ACC112 (cell line): ENCODE results near the gene PCGF1.
"Not testable (repeated sequence)": the region's sequence is repeated elsewhere in the genome, so short reads cannot be mapped to it uniquely, and the experiment has no call there.

ENCODE experiments used
- H2AFZ ChIP-seq: fragments of 200-600 bp; sonication (generic); one replicate; pipeline ENCODE4 v1.6.0; 2017; ENCODE audit warnings: antibody characterized with exemption, low read length; ENCODE audit not compliant: unreplicated experiment
- H3K27ac ChIP-seq: fragments of 200-600 bp; sonication (generic); 2 replicates; pipeline ENCODE4 v1.5.1; 2014; ENCODE audit warnings: low read depth, mild to moderate bottlenecking, antibody characterized with exemption, low read length, moderate library complexity
- H3K27me3 ChIP-seq: fragments of 200-600 bp; sonication (generic); 2 replicates; pipeline ENCODE4 v1.6.1; 2014; ENCODE audit warnings: mild to moderate bottlenecking, antibody characterized with exemption, low read length, moderate library complexity, mixed read lengths; ENCODE audit not compliant: insufficient read depth
- H3K36me3 ChIP-seq: fragments of 200-600 bp; sonication (generic); 2 replicates; pipeline ENCODE4 v1.6.1; 2016; ENCODE audit warnings: mild to moderate bottlenecking, antibody characterized with exemption, low read length, moderate library complexity, mixed read lengths; ENCODE audit not compliant: insufficient read depth
- H3K4me1 ChIP-seq: fragments of 200-600 bp; sonication (generic); one replicate; pipeline ENCODE4 v1.6.1; 2016; ENCODE audit warnings: low read length, mixed read lengths; ENCODE audit not compliant: insufficient read depth, unreplicated experiment, control insufficient read depth
- H3K4me3 ChIP-seq: fragments of 200-600 bp; sonication (generic); 2 replicates; pipeline ENCODE4 v1.5.1; 2014; ENCODE audit warnings: mild to moderate bottlenecking, low read depth, low read length
- H3K79me2 ChIP-seq: fragments of 200-600 bp; sonication (generic); one replicate; pipeline ENCODE4 v1.6.0; 2016; ENCODE audit warnings: low read length; ENCODE audit not compliant: control insufficient read depth, unreplicated experiment, insufficient read depth

The PCGF1 gene

DNA sequence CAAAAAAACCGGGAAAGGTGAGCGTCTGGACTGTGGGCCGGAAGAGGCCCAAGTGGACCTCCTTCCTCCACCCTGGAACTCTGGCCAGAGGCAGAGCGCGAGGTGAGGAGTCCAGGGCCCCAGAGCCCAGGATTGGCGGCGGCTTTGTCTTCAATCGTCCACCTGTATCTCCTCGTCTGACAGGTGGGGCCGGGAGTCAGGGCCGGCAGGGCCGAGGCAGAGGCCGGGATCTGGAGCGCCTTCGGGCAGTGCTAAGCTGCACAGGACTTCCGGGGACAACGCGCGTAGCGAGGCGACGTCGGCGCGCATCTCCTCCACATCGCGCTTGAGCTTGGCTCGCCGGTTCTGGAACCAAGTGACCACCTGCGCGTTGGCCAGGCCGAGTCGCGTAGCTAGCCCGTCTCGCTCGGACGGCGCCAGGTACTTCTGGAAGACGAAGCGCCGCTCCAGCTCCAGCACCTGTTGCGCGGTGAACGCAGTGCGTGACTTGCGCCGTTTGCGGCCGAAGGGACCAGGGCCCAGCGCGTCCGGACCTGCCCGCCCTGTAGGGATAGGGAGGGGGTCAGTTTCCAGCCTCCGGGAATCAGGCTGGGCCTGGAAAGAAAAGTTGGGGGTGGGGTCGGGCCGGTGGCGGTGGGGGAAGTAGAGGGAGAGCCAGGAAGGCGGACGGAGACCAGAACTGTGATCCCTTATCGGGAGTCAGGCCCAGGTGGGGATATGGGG lies 9.6 kb downstream of the PCGF1 start:
- H3K27me3 ChIP-seq, result no peaks in the 10 kb centered on the region
- H2AFZ ChIP-seq, result no peak overlapping the region
- peaks cover 3% of the 10 kb centered on the region for H3K79me2 ChIP-seq
- H3K36me3 ChIP-seq, result no peaks in the 10 kb centered on the region
- no peak overlapping the region for H3K27ac ChIP-seq
- H3K4me3 ChIP-seq, result peak overlapping the region; percentile 81
- peaks cover 23% of the 10 kb centered on the region for H3K4me1 ChIP-seq

DNA sequence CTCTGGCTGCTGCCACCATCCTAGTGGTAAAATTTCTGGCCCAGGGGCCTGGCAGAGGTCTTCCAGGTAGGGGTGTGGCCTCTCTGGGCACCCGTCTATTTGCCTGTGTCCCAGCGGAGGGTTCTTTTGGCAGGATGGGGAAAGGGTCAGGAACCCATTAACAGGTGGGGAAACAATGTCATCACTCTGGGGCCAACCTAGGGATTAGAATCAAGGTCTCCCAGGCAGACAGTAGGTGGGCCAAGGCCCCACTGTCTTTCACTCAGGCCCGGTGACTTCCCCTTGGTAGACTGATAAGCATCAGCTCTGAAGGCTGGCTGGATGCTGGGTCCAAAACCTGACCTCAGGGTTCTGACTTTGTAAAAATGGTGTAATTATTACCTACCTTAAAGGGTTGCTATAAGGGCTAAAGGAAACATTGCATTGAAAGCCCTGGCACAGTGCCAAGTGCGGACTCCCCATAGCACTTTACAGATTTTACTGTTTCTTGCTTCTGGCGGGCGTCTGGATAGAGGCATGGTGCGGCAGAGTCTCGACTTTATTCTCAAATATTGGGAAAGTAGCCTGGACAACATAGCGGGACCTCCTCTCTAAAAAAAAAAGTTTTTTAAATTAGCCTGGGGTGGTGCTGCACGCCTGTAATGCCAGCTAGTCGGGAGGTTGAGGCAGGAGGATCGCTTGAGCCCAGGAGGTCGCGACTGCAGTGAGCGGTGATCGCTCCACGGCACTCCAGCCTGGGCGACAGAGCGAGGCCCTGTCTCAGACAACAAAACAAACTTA lies 10.3 kb downstream of the PCGF1 start:
- Histone ChIP-seq H2AFZ (no peak overlapping the region), H3K4me1 (peaks cover 22% of the 10 kb centered on the region), H3K79me2 (peaks cover under 1% of the 10 kb centered on the region), H3K36me3 (peaks cover 4% of the 10 kb centered on the region; the same call in 1 of the 2 replicates), H3K4me3 (no peak overlapping the region), H3K27ac (no peak overlapping the region), H3K27me3 (no peaks in the 10 kb centered on the region)

GRCh38 chr2:74495440-74495839 lies 12.1 kb downstream of the PCGF1 start:
- Histone ChIP-seq H3K27ac (no peak overlapping the region), H3K4me3 (no peak overlapping the region), H3K27me3 (no peaks in the 10 kb centered on the region), H3K36me3 (peaks cover 14% of the 10 kb centered on the region; the same call in 1 of the 2 replicates), H3K79me2 (no peaks in the 10 kb centered on the region), H2AFZ (no peak overlapping the region), H3K4me1 (peaks cover 17% of the 10 kb centered on the region)

- peaks cover 14% of the 10 kb centered on the region; the same call in 1 of the 2 replicates for H3K36me3 ChIP-seq
- H2AFZ ChIP-seq, result no peak overlapping the region
Observed at GRCh38 chr2:74493546-74493945, 13.9 kb downstream of the PCGF1 start.

GRCh38 chr2:74491648-74492544 lies 15.6 kb downstream of the PCGF1 start:
- Histone ChIP-seq H3K27me3 (no peaks in the 10 kb centered on the region), H3K79me2 (no peaks in the 10 kb centered on the region), H2AFZ (no peak overlapping the region), H3K36me3 (peaks cover 14% of the 10 kb centered on the region; the same call in 1 of the 2 replicates), H3K4me1 (peaks cover 10% of the 10 kb centered on the region), H3K4me3 (no peak overlapping the region), H3K27ac (no peak overlapping the region)

More at GRCh38 chr2:74493546-74493945, 13.9 kb downstream of the PCGF1 start:
- no peak overlapping the region for H3K27ac ChIP-seq
- no peaks in the 10 kb centered on the region for H3K79me2 ChIP-seq
- no peak overlapping the region for H3K4me3 ChIP-seq
- no peaks in the 10 kb centered on the region for H3K27me3 ChIP-seq
- peaks cover 17% of the 10 kb centered on the region for H3K4me1 ChIP-seq

GRCh38 chr2:74489906-74490305 lies 17.6 kb downstream of the PCGF1 start:
- Histone ChIP-seq H3K79me2 (no peaks in the 10 kb centered on the region), H3K36me3 (peaks cover 14% of the 10 kb centered on the region; the same call in 1 of the 2 replicates)

GRCh38 chr2:74488643-74489481 lies 18.6 kb downstream of the PCGF1 start:
- H2AFZ ChIP-seq, result no peak overlapping the region
- H3K27ac ChIP-seq, result no peak overlapping the region
- H3K4me3 ChIP-seq, result no peak overlapping the region
- H3K27me3 ChIP-seq, result no peaks in the 10 kb centered on the region
- peaks cover 14% of the 10 kb centered on the region; the same call in 1 of the 2 replicates for H3K36me3 ChIP-seq
- peaks cover 11% of the 10 kb centered on the region for H3K4me1 ChIP-seq
- peaks cover 6% of the 10 kb centered on the region for H3K79me2 ChIP-seq

More at GRCh38 chr2:74489906-74490305, 17.6 kb downstream of the PCGF1 start:
- Histone ChIP-seq H3K4me1 (peaks cover 10% of the 10 kb centered on the region), H2AFZ (no peak overlapping the region), H3K27me3 (no peaks in the 10 kb centered on the region), H3K27ac (no peak overlapping the region), H3K4me3 (no peak overlapping the region)

- Histone ChIP-seq H3K27ac (no peak overlapping the region), H2AFZ (no peak overlapping the region), H3K79me2 (peaks cover 25% of the 10 kb centered on the region), H3K27me3 (no peaks in the 10 kb centered on the region), H3K4me1 (peaks cover 5% of the 10 kb centered on the region), H3K4me3 (no peak overlapping the region), H3K36me3 (no peaks in the 10 kb centered on the region)
Observed at GRCh38 chr2:74486141-74486540, 21.4 kb downstream of the PCGF1 start.

GRCh38 chr2:74483675-74484164 lies 23.8 kb downstream of the PCGF1 start:
- not testable (repeated sequence) for H3K27me3 ChIP-seq, H2AFZ ChIP-seq, H3K27ac ChIP-seq, H3K36me3 ChIP-seq
- peak overlapping the region; percentile 94 for H3K4me3 ChIP-seq
- peaks cover 34% of the 10 kb centered on the region for H3K79me2 ChIP-seq
- peaks cover 13% of the 10 kb centered on the region for H3K4me1 ChIP-seq
